Stimulated activated CD4-positive, alpha-beta T cell treated with anti-CD3 and anti-CD28 coated beads, Interleukin-2, amount 100 ng/mL, for 24 hours (primary cell): Measurements from ENCODE around the gene PTGIS.

Experiments
- DNase-seq, 2 donors: peaks; one replicate each; pipeline ENCODE4 v3.0.0-alpha.2; 2020

PTGIS gene

GRCh38 chr20:49521356-49521755 is 46.6 kb downstream of the PTGIS start:
- DNase-seq, result no peak

GRCh38 chr20:49519777-49520359 is 48.1 kb downstream of the PTGIS start:
- DNase-seq, result no peak

DNA sequence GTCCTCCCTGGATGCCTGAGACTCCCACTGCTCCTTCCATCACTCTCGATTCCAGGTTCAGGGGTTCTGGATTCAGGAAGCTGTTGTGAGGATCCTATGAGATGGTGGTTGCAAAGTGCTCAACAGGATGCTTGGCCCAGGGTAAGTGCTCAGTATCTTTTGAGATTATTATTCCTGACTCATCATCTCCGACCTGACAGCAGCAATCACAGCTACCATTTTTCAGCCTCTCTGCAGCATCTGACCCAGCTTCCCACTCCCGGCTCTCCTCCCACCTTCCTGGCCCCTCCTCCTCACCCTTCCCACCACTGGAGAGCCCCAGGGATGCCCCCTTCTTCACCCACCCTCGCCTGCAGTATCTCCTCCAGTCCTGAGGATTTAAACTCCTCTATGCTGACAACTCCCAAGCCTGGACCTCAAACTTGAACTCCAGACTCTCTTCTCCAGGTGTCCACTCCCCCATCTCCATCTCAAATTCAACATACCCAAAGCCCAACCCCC is 48.7 kb downstream of the PTGIS start:
- DNase-seq, result no peak

- no peak for DNase-seq
These were observed 49.4 kb downstream of the PTGIS start for GRCh38 chr20:49518576-49518975.

- no peak for DNase-seq
These were observed 50.2 kb downstream of the PTGIS start for GRCh38 chr20:49517805-49518100.

DNA sequence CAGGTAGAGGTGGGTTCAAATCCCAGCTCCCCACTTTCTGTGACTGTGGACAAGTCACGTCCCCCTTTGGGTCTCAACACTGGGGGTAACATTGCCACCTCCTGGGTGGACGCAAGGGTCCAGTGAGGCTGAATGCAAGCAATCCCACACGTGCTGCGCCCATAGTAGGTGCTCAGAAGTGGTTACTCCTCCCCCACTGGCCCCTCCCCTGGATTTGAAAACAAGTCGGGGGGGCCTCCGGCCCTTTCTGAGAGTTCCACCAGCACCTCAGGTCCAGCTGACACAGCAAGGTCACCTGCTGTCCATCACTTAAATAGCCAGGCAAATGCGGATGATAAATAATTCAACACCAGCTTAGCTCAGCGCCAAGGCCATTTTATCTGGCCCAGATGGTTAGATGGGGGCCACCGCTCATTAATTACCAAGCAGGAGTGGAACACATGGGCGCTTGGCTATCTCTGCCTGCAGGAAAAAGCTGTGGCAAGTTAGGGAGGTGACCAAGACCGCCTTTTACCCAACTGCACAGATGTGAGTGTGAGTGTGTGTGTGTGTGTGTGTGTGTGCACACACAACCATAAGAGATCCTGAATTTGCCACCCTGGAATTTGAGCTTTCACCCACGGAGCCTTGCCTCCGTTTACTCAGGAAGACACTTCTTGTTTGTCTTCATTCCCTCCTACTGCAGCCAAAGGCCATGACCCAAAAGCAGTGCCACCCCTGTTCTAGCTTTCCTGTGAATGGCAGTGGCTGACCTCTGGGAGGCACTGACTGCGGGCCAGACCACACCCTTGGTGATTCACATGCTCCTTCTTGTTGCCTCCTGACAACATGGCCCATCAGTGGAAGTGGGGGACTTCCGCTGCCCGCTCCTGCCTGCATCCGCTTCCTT is 50.8 kb downstream of the PTGIS start:
- DNase-seq, result no peak

DNA sequence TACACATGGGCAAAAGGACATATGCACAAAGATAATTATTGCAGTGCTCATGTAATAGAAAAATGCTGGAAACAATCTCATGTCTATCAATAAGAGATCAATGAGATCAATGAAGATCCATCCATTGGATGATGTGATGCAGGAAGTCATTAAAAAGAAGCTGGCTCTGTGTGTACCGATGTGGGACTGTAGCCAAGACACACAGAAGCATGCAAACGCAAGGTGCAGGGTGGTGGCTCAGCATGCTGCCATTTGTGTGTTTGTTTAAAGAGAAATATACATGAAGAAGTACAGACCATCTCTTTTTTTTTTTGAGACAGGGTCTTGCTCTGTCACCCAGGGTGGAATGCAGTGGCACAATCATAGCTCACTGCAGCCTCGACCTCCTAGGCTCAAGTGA is 52.4 kb downstream of the PTGIS start:
- no peak for DNase-seq

DNA sequence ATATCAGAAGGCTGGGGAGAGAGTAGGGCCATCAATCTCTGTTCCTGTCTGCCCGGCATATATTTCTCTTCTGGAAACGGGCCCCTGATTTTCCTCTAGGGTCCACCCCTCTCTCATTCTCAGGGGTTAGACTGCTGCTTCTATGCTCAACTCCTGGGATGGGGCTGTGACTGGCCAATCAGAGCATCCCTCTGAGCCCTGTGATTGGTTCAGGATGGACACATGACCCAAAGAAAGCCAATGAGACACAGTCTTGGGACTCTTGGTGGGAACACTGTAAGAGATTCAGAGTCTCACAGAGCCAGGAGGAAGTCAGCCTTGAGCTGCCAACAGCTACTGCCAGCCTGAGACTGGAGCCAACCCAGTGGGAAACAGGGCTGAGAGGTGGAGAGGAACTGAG is 54.4 kb downstream of the PTGIS start:
- DNase-seq, result no peak

DNA sequence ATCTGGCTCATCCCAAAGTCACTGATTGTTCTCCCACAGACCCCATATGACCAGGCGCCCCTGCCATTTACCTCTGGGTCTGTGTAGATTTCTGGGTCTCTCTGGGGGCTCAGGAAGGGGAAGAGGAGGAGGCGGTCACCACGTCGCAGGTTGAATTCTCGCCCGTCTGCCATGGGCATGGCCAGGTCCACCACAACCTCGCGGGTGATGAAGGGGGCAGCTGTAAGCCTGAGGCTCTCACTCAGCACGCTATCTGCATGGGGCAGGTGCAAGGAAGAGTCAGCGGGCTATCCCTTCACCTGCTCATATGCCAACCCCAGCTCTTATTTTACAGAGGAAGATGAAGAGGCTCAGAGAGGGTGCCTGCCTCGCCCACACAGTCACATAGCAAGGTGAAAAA is 54.9 kb downstream of the PTGIS start:
- no peak for DNase-seq

- DNase-seq, result no peak
These were observed 56.0 kb downstream of the PTGIS start for GRCh38 chr20:49511788-49512525.

GRCh38 chr20:49510562-49511122 is 57.3 kb downstream of the PTGIS start:
- no peak for DNase-seq

- DNase-seq, result peak in 1 of 2 donors; percentile 6
These were observed 59.3 kb downstream of the PTGIS start for GRCh38 chr20:49508435-49509199.

- DNase-seq, result no peak
These were observed 60.0 kb downstream of the PTGIS start for GRCh38 chr20:49507741-49508434.

GRCh38 chr20:49505518-49505917 is 62.4 kb downstream of the PTGIS start:
- DNase-seq, result no peak

- no peak for DNase-seq
These were observed 64.8 kb downstream of the PTGIS start for GRCh38 chr20:49503176-49503575.

- DNase-seq, result no peak
These were observed 66.0 kb downstream of the PTGIS start for GRCh38 chr20:49501917-49502316.

- no peak for DNase-seq
These were observed 70.6 kb downstream of the PTGIS start for GRCh38 chr20:49497398-49497669.

GRCh38 chr20:49496553-49497397 is 71.2 kb downstream of the PTGIS start:
- DNase-seq, result no peak

GRCh38 chr20:49496043-49496442 is 71.9 kb downstream of the PTGIS start:
- DNase-seq, result no peak

- DNase-seq, result no peak
These were observed 77.2 kb downstream of the PTGIS start for GRCh38 chr20:49490689-49491088.

GRCh38 chr20:49489688-49490087 is 78.2 kb downstream of the PTGIS start:
- DNase-seq, result no peak
